HEK293 (cell line): ENCODE data around the gene FOXO3.

Experiments used
- HOXA7 ChIP-seq: sonication (generic); formaldehyde crosslinking; IDR thresholded peaks from 2 replicates; pipeline ENCODE4 v1.8.1; 2022; ENCODE audit warnings: missing genetic modification reagents, borderline replicate concordance
- HOXC10 ChIP-seq: sonication (generic); formaldehyde crosslinking; IDR thresholded peaks from 2 replicates; pipeline ENCODE4 v1.8.1; 2023; ENCODE audit warnings: mild to moderate bottlenecking, missing genetic modification reagents
- MEIS1 ChIP-seq: sonication (generic); formaldehyde crosslinking; IDR thresholded peaks from 2 replicates; pipeline ENCODE4 v1.8.1; 2022; ENCODE audit warnings: missing genetic modification reagents, mild to moderate bottlenecking, borderline replicate concordance
- PRDM1 ChIP-seq: fragments of 450-650 bp; formaldehyde crosslinking; IDR thresholded peaks from 2 replicates; pipeline ENCODE4; 2016; ENCODE audit warnings: missing biosample characterization, missing genetic modification characterization
- SETDB1 ChIP-seq: IDR thresholded peaks from one replicate; pipeline ENCODE4 v1.6.1; 2017; ENCODE audit warnings: mild to moderate bottlenecking, low read length, moderate library complexity, mixed read lengths; ENCODE audit not compliant: insufficient read length
- ZBTB44 ChIP-seq: fragments of 450-650 bp; IDR thresholded peaks from 2 replicates; pipeline ENCODE4 v1.5.1; 2018; ENCODE audit warnings: missing biosample characterization, mild to moderate bottlenecking, missing genetic modification characterization
- ZBTB6 ChIP-seq: fragments of 450-650 bp; formaldehyde crosslinking; IDR thresholded peaks from 2 replicates; pipeline ENCODE4 v1.5.1; 2017; ENCODE audit warnings: missing biosample characterization, missing genetic modification characterization
- ZNF133 ChIP-seq: fragments of 450-650 bp; formaldehyde crosslinking; IDR thresholded peaks from 2 replicates; pipeline ENCODE4 v1.5.1; 2016; ENCODE audit warnings: missing biosample characterization, missing genetic modification characterization
- ZNF146 ChIP-seq: fragments of 450-650 bp; formaldehyde crosslinking; IDR thresholded peaks from 2 replicates; pipeline ENCODE4 v1.5.1; 2016; ENCODE audit warnings: missing biosample characterization, missing genetic modification characterization
- ZNF174 ChIP-seq: fragments of 450-650 bp; formaldehyde crosslinking; IDR thresholded peaks from 2 replicates; pipeline ENCODE4 v1.5.0; 2017; ENCODE audit warnings: missing biosample characterization, mild to moderate bottlenecking, missing genetic modification characterization
- ZNF211 ChIP-seq: fragments of 450-650 bp; formaldehyde crosslinking; IDR thresholded peaks from 2 replicates; pipeline ENCODE4 v1.5.1; 2016; ENCODE audit warnings: low read depth, missing biosample characterization, missing genetic modification characterization
- ZNF223 ChIP-seq: fragments of 450-650 bp; formaldehyde crosslinking; IDR thresholded peaks from 2 replicates; pipeline ENCODE4 v1.5.1; 2016; ENCODE audit warnings: missing biosample characterization, missing genetic modification characterization
- ZNF274 ChIP-seq, 2 experiments: fragments of 200-500 bp in 1 of 2; fragments of 450-650 bp in 1 of 2; sonication (Bioruptor generic) in 1 of 2; formaldehyde crosslinking in 1 of 2; IDR thresholded peaks; 2 replicates each; pipeline versions ENCODE4 v1.5.1 to v1.6.1; 2014 to 2016; ENCODE audit warnings: borderline replicate concordance in 1 of 2, inconsistent platforms in 1 of 2, low read length in 1 of 2, missing biosample characterization in 1 of 2, missing genetic modification characterization in 1 of 2
- ZNF350 ChIP-seq: fragments of 450-650 bp; formaldehyde crosslinking; IDR thresholded peaks from 2 replicates; pipeline ENCODE4 v1.5.0; 2017; ENCODE audit warnings: missing biosample characterization, mild to moderate bottlenecking, missing genetic modification characterization
- ZNF416 ChIP-seq: fragments of 450-650 bp; formaldehyde crosslinking; IDR thresholded peaks from 2 replicates; pipeline ENCODE4 v1.5.1; 2016; ENCODE audit warnings: missing biosample characterization, missing genetic modification characterization
- ZNF433 ChIP-seq: fragments of 450-650 bp; formaldehyde crosslinking; IDR thresholded peaks from 2 replicates; pipeline ENCODE4 v1.5.1; 2016; ENCODE audit warnings: missing biosample characterization, missing genetic modification characterization, low read depth
- ZNF501 ChIP-seq: fragments of 450-650 bp; formaldehyde crosslinking; IDR thresholded peaks from 2 replicates; pipeline ENCODE4 v1.5.1; 2016; ENCODE audit warnings: missing biosample characterization, missing genetic modification characterization
- ZNF518A ChIP-seq: fragments of 450-650 bp; formaldehyde crosslinking; conservative IDR thresholded peaks from 2 replicates; pipeline ENCODE4 v1.5.1; 2016; ENCODE audit warnings: low read depth, missing biosample characterization, missing genetic modification characterization
- ZNF544 ChIP-seq: fragments of 450-650 bp; formaldehyde crosslinking; IDR thresholded peaks from 2 replicates; pipeline ENCODE4 v1.5.0; 2017; ENCODE audit warnings: missing biosample characterization, missing genetic modification characterization
- ZNF596 ChIP-seq: fragments of 450-650 bp; IDR thresholded peaks from 2 replicates; pipeline ENCODE4 v1.5.0; 2018; ENCODE audit warnings: missing biosample characterization, mild to moderate bottlenecking, missing genetic modification characterization, moderate library complexity
- ZNF629 ChIP-seq: fragments of 450-650 bp; formaldehyde crosslinking; IDR thresholded peaks from 2 replicates; pipeline ENCODE4 v1.5.1; 2017; ENCODE audit warnings: missing biosample characterization, missing genetic modification characterization
- ZNF658 ChIP-seq: fragments of 450-650 bp; formaldehyde crosslinking; IDR thresholded peaks from 2 replicates; pipeline ENCODE4; 2016; ENCODE audit warnings: missing biosample characterization, missing genetic modification characterization
- ZNF664 ChIP-seq: fragments of 450-650 bp; formaldehyde crosslinking; IDR thresholded peaks from 2 replicates; pipeline ENCODE4 v1.5.1; 2016; ENCODE audit warnings: missing biosample characterization, missing genetic modification characterization
- ZNF785 ChIP-seq: fragments of 450-650 bp; formaldehyde crosslinking; IDR thresholded peaks from 2 replicates; pipeline ENCODE4 v1.5.1; 2016; ENCODE audit warnings: missing biosample characterization, missing genetic modification characterization
- ZXDB ChIP-seq: fragments of 450-650 bp; formaldehyde crosslinking; IDR thresholded peaks from 2 replicates; pipeline ENCODE4 v1.5.1; 2016; ENCODE audit warnings: missing biosample characterization, missing genetic modification characterization
- TF ChIP-seq, protein P1 (sequence below): fragments of 450-650 bp; formaldehyde crosslinking; IDR thresholded peaks from 2 replicates; pipeline ENCODE4 v1.5.1; 2016; ENCODE audit warnings: missing biosample characterization, missing genetic modification characterization
- TF ChIP-seq, protein P2 (sequence below): fragments of 450-650 bp; formaldehyde crosslinking; IDR thresholded peaks from 2 replicates; pipeline ENCODE4 v1.5.1; 2016; ENCODE audit warnings: missing biosample characterization, missing genetic modification characterization

Gene FOXO3

GRCh38 chr6:108699290-108700041 is 138.7 kb downstream of the FOXO3 start (continued):
- no peak for TF ChIP-seq ZBTB6
- no peak for TF ChIP-seq HOXC10 (CRISPR knock-in tag)
- TF ChIP-seq SETDB1, result peak; percentile 27
- no peak for TF ChIP-seq ZNF133
- no peak for TF ChIP-seq ZNF501 (tag by site-specific recombination)
- no peak for TF ChIP-seq ZNF596 (tag by site-specific recombination)
- TF ChIP-seq ZNF658 (tag by site-specific recombination), result no peak
- TF ChIP-seq, protein P1, sequence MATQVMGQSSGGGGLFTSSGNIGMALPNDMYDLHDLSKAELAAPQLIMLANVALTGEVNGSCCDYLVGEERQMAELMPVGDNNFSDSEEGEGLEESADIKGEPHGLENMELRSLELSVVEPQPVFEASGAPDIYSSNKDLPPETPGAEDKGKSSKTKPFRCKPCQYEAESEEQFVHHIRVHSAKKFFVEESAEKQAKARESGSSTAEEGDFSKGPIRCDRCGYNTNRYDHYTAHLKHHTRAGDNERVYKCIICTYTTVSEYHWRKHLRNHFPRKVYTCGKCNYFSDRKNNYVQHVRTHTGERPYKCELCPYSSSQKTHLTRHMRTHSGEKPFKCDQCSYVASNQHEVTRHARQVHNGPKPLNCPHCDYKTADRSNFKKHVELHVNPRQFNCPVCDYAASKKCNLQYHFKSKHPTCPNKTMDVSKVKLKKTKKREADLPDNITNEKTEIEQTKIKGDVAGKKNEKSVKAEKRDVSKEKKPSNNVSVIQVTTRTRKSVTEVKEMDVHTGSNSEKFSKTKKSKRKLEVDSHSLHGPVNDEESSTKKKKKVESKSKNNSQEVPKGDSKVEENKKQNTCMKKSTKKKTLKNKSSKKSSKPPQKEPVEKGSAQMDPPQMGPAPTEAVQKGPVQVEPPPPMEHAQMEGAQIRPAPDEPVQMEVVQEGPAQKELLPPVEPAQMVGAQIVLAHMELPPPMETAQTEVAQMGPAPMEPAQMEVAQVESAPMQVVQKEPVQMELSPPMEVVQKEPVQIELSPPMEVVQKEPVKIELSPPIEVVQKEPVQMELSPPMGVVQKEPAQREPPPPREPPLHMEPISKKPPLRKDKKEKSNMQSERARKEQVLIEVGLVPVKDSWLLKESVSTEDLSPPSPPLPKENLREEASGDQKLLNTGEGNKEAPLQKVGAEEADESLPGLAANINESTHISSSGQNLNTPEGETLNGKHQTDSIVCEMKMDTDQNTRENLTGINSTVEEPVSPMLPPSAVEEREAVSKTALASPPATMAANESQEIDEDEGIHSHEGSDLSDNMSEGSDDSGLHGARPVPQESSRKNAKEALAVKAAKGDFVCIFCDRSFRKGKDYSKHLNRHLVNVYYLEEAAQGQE (tag by site-specific recombination), result no peak
- no peak for TF ChIP-seq PRDM1
- no peak for TF ChIP-seq ZNF664 (tag by site-specific recombination)
- no peak for TF ChIP-seq HOXA7 (CRISPR knock-in tag)
- TF ChIP-seq ZNF416, result no peak
- TF ChIP-seq ZNF433 (tag by site-specific recombination), result no peak
- no peak for TF ChIP-seq ZBTB44 (tag by site-specific recombination)
- peak; percentile 64; the same call in 1 of the 2 replicates for TF ChIP-seq ZNF174
- no peak for TF ChIP-seq MEIS1 (CRISPR knock-in tag)
- no peak for TF ChIP-seq ZNF211 (tag by site-specific recombination)
- no peak for TF ChIP-seq ZXDB
- TF ChIP-seq, protein P2, sequence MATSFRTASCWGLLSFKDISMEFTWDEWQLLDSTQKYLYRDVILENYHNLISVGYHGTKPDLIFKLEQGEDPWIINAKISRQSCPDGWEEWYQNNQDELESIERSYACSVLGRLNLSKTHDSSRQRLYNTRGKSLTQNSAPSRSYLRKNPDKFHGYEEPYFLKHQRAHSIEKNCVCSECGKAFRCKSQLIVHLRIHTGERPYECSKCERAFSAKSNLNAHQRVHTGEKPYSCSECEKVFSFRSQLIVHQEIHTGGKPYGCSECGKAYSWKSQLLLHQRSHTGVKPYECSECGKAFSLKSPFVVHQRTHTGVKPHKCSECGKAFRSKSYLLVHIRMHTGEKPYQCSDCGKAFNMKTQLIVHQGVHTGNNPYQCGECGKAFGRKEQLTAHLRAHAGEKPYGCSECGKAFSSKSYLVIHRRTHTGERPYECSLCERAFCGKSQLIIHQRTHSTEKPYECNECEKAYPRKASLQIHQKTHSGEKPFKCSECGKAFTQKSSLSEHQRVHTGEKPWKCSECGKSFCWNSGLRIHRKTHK (tag by site-specific recombination), result no peak
- peak; percentile 85 for TF ChIP-seq ZNF350 (tag by site-specific recombination)
- no peak for TF ChIP-seq ZNF518A (tag by site-specific recombination)
- no peak for TF ChIP-seq ZNF785 (tag by site-specific recombination)
- TF ChIP-seq ZNF544 (tag by site-specific recombination), result peak; percentile 95
- no peak for TF ChIP-seq ZNF274 (IDR thresholded peaks at IDR 0.05; ENCODE audit: low read length)
- no peak for TF ChIP-seq ZNF274 (tag by site-specific recombination; IDR thresholded peaks at IDR 0.05; ENCODE audit: borderline replicate concordance)
- TF ChIP-seq ZNF146, result no peak
- no peak for TF ChIP-seq ZNF629 (tag by site-specific recombination)
- no peak for TF ChIP-seq ZNF223
